LNCaP clone FGC (cell line): Measurements from ENCODE around the gene TMEM63A.
"Not testable (repeated sequence)": the region's sequence is repeated elsewhere in the genome, so short reads cannot be mapped to it uniquely, and the experiment has no call there.

Experiments used
- DNase-seq: peaks from one replicate; pipeline ENCODE4 v3.0.0-alpha.2; 2011; ENCODE audit warnings: low read depth
- H3K4me3 ChIP-seq: 2 replicates; pipeline ENCODE4 v1.5.1; 2011; ENCODE audit warnings: mild to moderate bottlenecking, low read depth, low read length, control low read depth
- TF ChIP-seq, protein P1 (sequence below): IDR thresholded peaks from 2 replicates; pipeline ENCODE4 v1.5.1; 2012; ENCODE audit warnings: mild to moderate bottlenecking; ENCODE audit not compliant: control insufficient read depth, insufficient read depth; ENCODE audit errors: extremely low read depth

Gene TMEM63A

DNA sequence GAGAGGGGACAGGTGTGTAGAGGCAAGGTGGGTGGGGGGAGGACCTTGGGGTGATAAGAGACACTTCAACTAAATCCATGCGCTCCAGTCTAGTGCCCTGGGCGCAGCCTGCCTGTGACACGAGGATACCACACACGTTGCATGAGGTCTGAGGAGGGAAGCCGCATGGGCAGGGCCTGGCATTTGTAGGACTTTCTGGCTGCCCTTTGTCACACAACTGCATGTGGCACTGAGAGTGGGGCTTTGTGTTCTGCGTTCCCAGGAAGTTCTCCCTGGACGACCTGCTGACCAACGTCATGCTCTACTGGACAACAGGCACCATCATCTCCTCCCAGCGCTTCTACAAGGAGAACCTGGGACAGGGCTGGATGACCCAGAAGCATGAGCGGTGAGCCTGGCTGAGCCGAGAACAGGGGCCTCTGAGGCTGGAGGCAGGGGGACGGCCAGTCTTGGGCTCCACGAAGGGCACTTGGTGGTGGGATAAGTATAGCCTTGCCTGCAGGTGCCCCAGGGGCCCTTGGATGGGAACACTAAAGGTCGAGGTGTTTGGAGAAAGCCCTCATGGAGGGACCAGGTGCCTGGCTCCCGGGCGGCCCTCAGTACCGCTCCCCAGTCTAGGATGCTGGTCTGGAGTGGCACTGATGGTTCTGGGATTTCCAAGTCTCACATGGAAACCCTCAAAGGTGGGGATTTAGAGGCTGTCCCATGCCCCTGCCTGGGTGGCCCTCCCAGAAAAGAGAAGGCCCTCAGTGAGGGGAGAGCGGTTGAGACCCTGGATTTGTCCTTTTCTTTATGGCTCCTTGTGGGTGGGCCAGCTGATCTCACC lies 37.7 kb downstream of the TMEM63A start:
- no peak for DNase-seq
- H3K4me3 ChIP-seq = no peak overlapping the region
- TF ChIP-seq, protein P1, sequence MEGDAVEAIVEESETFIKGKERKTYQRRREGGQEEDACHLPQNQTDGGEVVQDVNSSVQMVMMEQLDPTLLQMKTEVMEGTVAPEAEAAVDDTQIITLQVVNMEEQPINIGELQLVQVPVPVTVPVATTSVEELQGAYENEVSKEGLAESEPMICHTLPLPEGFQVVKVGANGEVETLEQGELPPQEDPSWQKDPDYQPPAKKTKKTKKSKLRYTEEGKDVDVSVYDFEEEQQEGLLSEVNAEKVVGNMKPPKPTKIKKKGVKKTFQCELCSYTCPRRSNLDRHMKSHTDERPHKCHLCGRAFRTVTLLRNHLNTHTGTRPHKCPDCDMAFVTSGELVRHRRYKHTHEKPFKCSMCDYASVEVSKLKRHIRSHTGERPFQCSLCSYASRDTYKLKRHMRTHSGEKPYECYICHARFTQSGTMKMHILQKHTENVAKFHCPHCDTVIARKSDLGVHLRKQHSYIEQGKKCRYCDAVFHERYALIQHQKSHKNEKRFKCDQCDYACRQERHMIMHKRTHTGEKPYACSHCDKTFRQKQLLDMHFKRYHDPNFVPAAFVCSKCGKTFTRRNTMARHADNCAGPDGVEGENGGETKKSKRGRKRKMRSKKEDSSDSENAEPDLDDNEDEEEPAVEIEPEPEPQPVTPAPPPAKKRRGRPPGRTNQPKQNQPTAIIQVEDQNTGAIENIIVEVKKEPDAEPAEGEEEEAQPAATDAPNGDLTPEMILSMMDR = no peak

DNA sequence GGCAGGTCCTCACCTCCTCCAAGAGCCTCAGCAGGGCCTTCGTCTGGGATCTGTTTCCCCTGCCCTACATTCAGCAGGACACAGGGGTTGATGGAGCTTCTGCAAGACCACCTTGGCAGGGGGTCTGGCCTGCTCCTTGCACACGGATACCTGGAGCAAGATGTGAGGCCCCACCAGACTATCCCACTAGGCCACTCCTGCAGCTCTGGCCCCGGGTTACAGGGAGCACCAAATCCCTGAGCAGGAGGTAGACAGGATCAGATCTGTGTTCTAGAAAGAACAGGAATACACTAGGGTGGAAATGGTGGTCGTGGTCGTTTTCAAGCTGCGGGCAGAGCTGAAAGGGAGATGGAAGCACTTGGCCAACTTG lies 38.8 kb downstream of the TMEM63A start:
- no peak for DNase-seq
- TF ChIP-seq, protein P1 = no peak

DNA sequence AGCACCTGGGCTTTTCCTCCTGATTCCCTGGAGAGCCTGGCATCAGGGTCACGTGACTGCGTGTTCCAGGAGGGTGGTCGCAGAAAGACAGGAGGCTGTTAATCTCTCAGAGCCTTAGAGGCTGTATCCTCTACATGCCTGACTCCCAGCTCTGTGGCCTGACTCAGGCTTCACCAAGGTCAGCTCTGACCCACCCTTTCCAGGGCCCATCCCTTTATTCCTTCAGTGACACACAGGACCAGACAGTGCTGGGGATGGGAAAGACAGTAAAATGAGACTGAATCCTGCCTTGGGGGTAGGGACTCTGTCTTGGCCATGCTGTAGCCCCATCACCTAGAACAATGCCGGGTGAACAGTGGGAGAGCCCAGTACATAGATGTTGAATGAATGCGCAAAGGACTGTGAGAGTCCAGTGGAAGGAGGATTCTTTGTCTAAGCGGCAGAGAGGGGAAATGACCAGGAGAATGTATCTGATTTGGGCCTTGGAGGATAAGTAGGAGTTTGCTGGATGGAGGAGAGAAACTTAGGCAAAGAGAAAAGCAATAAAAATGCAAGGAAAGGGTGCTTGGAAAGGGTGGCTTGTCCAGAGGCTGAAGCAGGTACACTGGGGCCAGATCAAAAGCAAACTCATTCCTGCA lies 39.3 kb downstream of the TMEM63A start:
- TF ChIP-seq, protein P1 = no peak
- DNase-seq = no peak
- H3K4me3 ChIP-seq = no peak overlapping the region

More for the DNA sequence above, 38.8 kb downstream of the TMEM63A start:
- no peak overlapping the region for H3K4me3 ChIP-seq

DNA sequence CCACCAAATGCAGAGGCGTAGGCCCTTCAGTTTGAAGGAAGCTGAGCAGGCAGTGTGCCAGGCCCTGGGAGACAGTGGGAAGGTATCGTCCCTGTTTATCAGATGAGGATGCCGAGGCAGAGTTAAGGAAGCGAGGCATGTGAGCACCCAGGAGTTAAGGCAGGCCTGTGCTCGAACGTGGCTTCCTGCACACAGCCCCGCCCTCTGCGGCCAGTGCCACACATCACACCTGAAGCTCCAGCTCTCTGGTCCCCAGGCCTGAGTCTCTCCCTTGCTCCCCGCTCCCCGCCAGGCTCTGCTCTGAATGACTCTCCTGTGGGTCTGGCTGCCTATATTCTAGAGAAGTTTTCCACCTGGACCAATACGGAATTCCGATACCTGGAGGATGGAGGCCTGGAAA lies 40.1 kb downstream of the TMEM63A start:
- DNase-seq = no peak
- no peak overlapping the region for H3K4me3 ChIP-seq
- TF ChIP-seq, protein P1 = no peak

DNA sequence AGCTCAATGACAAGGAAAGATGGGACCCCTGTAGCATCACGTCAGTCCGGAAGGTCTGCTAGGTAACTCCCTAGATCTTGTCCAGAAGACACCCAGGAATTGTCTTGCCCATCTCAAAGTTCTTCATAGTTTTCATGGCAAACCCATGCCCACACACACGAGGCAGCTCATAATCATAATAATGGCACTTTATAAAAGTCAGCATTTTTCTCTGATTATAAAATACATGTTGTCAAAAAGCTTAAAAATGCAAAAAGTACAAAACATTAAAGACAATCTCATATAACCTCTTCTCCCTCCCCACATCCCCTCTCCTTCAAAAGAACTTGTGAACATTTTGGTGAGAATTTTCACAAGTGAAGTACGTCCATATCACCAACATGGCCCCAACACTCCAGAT lies 41.5 kb downstream of the TMEM63A start:
- TF ChIP-seq, protein P1 = no peak
- H3K4me3 ChIP-seq = no peak overlapping the region
- DNase-seq = no peak

DNA sequence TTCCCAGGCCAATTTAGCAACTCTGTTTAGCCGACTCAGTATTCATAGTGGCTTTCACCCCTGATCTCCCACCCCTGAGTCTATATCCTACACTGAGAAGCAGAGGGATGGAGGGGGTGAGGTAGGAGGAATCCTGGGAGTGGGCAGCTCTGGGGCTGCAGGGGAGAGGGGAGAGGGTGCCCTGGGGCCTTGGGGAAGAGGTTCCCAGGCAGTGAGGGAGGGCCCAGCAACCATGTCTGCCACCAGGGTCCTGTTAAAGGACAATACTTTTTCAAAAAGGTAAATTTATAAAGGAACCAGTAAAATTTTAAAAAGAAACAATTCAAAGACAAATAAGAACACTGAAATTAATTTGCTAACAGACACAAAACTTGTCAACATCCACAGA lies 42.0 kb downstream of the TMEM63A start:
- H3K4me3 ChIP-seq = no peak overlapping the region
- DNase-seq = no peak
- TF ChIP-seq, protein P1 = no peak

DNA sequence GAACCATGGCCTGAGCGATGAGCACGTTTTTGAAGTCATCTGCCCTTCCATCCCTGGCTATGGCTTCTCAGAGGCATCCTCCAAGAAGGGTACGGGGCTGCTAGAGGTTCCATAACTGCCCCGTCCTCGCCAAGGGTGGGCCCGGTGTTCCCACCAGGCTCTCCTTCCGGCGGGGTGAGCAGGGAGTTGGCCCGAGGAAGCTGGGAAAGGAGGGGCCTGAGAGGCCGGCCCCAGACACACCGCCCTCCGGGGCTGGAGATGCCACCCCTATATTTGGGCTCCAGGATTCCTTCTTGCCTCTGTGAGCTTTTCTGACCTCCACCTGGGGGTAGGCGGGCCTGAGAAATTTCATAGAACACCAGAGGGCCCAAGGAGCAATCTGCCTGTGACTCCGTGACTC lies 43.4 kb downstream of the TMEM63A start:
- TF ChIP-seq, protein P1 = no peak
- H3K4me3 ChIP-seq = no peak overlapping the region
- DNase-seq = no peak

DNA sequence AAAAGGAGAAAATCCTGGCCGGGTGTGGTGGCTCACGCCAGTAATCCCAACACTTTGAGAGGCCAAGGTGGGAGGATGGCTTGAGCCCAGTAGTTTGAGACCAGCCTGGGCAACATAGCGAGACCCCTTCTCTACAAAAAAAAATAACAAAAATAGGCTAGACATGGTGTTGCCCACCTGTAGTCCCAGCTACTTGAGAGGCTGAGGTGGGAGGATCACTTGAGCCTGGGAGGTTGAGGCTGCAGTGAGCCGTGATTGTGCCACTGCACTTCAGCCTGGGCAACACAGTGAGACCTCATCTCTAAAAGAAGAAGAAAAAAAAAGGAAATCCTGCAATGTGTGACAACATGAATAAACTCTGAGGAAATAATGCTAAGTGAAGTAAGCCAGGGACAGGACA lies 45.9 kb downstream of the TMEM63A start:
- DNase-seq, H3K4me3 ChIP-seq: not testable (repeated sequence)
